ENCODE data around the gene RSRC1.

The RSRC1 gene

GRCh38 chr3:158408518-158408897, 298.6 kb downstream of the RSRC1 start:
- DNase-seq: peak; percentile 42

GRCh38 chr3:158418035-158418434, 308.1 kb downstream of the RSRC1 start:
- DNase-seq: no peak

GRCh38 chr3:158419820-158420653, 310.1 kb downstream of the RSRC1 start:
- DNase-seq: no peak

- peak; percentile 30 for DNase-seq
Measured at GRCh38 chr3:158420654-158421396, 310.9 kb downstream of the RSRC1 start.

GRCh38 chr3:158430448-158430847, 320.6 kb downstream of the RSRC1 start:
- no peak for DNase-seq

- DNase-seq: peak; percentile 56
Measured at GRCh38 chr3:158430968-158431367, 321.1 kb downstream of the RSRC1 start.

GRCh38 chr3:158431829-158432228, 321.9 kb downstream of the RSRC1 start:
- no peak for DNase-seq

GRCh38 chr3:158434412-158435038, 324.6 kb downstream of the RSRC1 start:
- peak; percentile 65 for DNase-seq

- DNase-seq: no peak
Measured at GRCh38 chr3:158443632-158444031, 333.7 kb downstream of the RSRC1 start.

- no peak for DNase-seq
Measured at GRCh38 chr3:158447408-158447807, 337.5 kb downstream of the RSRC1 start.

- DNase-seq: no peak
Measured at GRCh38 chr3:158451405-158452055, 341.6 kb downstream of the RSRC1 start.

- peak; percentile 11 for DNase-seq
Measured at GRCh38 chr3:158452334-158452733, 342.4 kb downstream of the RSRC1 start.

- DNase-seq: no peak
Measured at GRCh38 chr3:158453004-158453403, 343.1 kb downstream of the RSRC1 start.

- DNase-seq: no peak
Measured at GRCh38 chr3:158453865-158454264, 344.0 kb downstream of the RSRC1 start.

GRCh38 chr3:158455406-158455805, 345.5 kb downstream of the RSRC1 start:
- no peak for DNase-seq

- DNase-seq: no peak
Measured at GRCh38 chr3:158456114-158456513, 346.2 kb downstream of the RSRC1 start.

GRCh38 chr3:158458464-158458863, 348.6 kb downstream of the RSRC1 start:
- no peak for DNase-seq

- no peak for DNase-seq
Measured at GRCh38 chr3:158460926-158461325, 351.0 kb downstream of the RSRC1 start.

GRCh38 chr3:158463556-158463955, 353.7 kb downstream of the RSRC1 start:
- DNase-seq: no peak

GRCh38 chr3:158465074-158465473, 355.2 kb downstream of the RSRC1 start:
- DNase-seq: no peak

- peak; percentile 69 for DNase-seq
Measured at GRCh38 chr3:158470944-158471638, 361.2 kb downstream of the RSRC1 start.

GRCh38 chr3:158471639-158472294, 361.9 kb downstream of the RSRC1 start:
- peak; percentile 95 for DNase-seq
